Measurements from ENCODE around the gene AGFG1. TPM values are rescaled to one million over a fixed set of nuclear protein-coding genes. Genes with fewer than 3 reads are reported as not detected.

The AGFG1 gene
- total RNA-seq = 36.7 and 70.0 TPM in 2 replicates

GRCh38 chr2:227471924-227472264 lies at the start of gene AGFG1:
TSS of gene AGFG1 (plus strand) at chr2:227472156. CDS start at chr2:227472422, 266 bp downstream.

GRCh38 chr2:227598835-227599503 lies 127.0 kb downstream of the AGFG1 start, which contains the start of gene SCYGR2:
TSS of gene SCYGR2 (plus strand) at chr2:227598893. CDS start at chr2:227598893, 0 bp downstream.

Other genes with a start within 250 kb of the AGFG1 start
- gene MFF, start 146.9 kb upstream of the AGFG1 start, total RNA-seq = 113 and 142 TPM in 2 replicates
- gene TM4SF20, start 92.8 kb upstream of the AGFG1 start, total RNA-seq = 0.33 TPM in 1 of 2 replicates, not detected in the other
- gene SCYGR1, start 84.2 kb upstream of the AGFG1 start, total RNA-seq = not detected in 2 replicates
- not detected in 2 replicates for gene SCYGR2, start 126.7 kb downstream of the AGFG1 start, total RNA-seq
- not detected in 2 replicates for gene SCYGR3, start 142.7 kb downstream of the AGFG1 start, total RNA-seq
- not detected in 2 replicates for gene SCYGR4, start 145.3 kb downstream of the AGFG1 start, total RNA-seq
- not detected in 2 replicates for gene SCYGR5, start 194.6 kb downstream of the AGFG1 start, total RNA-seq
- 0.17 and 0.29 TPM in 2 replicates for gene SLC19A3, start 245.9 kb downstream of the AGFG1 start, total RNA-seq